HG02642 (cell line): ENCODE data around the gene CDK17.
"Not testable (repeated sequence)": the region's sequence is repeated elsewhere in the genome, so short reads cannot be mapped to it uniquely, and the experiment has no call there.

Experiments used
- ATAC-seq: cut with Tn5 transposase; IDR thresholded peaks from one replicate; pipeline ENCODE4 v1.9.1; 2021; ENCODE audit warnings: mild to moderate bottlenecking; ENCODE audit not compliant: unreplicated experiment, poor library complexity

CDK17 gene

DNA sequence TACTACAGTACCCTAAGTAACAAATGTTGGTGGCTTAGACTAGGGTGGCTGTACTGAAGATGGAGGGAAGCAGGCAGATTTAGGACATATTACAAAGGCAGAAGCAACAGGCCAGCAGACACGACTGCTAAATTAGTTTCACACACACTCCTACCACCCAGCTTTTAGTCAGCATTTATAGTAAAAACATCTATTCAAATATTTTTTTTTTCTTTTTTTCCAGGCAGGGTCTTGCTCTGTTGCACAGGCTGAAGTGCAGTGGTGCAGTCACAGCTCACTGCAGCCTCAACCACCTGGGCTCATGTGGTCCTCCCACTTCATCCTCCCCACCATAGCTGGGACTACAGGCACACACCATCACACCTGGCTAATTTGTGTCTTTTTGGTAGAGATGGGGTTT lies 72.9 kb downstream of the CDK17 start:
- ATAC-seq = peak; percentile 92

DNA sequence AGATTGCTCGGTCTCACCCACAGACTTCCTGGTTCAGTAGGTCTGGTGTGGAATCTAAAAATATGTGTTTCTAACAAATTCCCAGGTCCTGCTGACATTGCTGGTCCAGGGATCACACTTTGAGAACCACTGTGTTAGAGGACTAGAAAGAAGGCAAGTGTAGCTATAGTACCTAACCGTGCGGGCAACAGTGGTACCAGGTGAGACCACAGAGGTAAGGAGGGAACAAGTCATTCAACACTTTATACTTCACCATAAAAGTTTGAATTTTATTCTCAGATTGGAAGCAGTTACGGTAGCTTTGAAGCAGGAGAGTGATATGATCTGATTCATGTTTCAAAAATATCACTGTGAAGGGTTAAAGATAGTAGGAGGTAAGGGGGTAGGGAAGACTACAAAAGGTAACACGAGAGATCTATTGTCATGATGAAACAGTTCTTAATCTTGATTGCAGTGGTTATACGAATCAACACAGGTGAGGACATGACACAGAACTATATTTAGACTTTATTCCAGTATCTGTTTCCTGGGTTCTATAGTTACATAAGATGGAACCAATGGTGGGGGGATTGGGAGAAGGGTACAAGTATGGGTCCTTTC lies 73.5 kb downstream of the CDK17 start:
- no peak for ATAC-seq

DNA sequence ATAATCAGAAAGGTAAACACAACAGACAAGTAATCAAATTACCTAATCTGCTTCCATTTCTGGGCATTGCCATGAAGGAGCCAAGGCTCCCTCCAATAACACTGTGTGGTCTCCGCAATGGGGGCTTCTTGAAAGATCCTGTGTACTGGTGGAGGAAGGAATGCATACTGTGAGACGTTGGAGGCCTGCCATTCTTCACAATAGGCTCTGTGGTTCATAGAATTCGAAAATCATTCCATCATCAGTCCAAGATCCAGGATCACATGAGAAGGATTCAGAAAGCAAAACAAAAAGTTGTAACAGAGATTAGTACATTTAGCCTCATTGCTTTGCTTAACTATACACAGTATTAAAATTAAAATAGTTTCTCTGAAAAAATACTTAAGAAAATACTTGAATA lies 76.3 kb downstream of the CDK17 start:
- no peak for ATAC-seq

DNA sequence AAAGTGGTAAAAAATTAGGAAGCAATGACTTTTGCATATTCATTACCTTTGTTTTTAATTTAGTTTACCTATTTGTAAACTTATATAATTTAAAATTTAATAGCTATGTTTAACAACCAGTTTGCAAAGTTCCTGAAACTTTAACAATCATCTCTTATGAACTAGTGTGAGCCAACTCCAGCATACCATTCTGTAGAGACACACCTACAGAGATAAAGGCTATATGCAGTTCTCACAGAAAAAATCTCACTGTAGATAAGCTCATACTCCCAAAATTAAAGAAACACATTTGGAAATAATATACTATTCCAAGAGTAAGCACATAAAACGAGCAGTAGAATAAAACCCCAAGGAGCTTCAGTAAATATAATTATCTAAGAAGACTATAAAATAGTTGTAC lies 77.5 kb downstream of the CDK17 start:
- ATAC-seq = no peak

DNA sequence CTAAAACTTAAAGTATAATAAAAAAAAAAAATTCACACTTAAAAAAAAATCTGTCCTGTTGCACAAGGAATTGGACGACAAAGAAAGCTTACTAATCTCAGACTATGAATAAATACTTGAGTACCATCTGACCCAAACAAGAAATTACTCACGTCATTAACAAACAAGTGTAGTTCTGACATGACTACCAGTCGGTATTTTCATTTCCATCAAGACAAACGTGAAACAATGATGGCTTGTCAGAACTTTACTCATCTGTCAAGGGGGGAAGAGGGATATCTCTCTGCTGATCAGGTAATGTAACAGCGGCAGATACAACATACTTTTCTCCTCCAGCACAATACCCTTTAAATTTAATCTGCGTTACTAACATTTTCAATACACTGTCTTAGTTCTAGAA lies 78.3 kb downstream of the CDK17 start:
- ATAC-seq = no peak

DNA sequence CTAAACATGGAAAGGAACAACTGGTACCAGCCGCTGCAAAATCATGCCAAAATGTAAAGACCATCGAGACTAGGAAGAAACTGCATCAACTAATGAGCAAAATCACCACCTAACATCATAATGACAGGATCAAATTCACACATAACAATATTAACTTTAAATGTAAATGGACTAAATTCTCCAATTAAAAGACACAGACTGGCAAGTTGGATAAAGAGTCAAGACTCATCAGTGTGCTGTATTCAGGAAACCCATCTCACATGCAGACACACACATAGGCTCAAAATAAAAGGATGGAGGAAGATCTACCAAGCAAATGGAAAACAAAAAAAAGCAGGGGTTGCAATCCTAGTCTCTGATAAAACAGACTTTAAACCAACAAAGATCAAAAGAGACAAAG lies 82.4 kb downstream of the CDK17 start:
- not testable (repeated sequence) for ATAC-seq

DNA sequence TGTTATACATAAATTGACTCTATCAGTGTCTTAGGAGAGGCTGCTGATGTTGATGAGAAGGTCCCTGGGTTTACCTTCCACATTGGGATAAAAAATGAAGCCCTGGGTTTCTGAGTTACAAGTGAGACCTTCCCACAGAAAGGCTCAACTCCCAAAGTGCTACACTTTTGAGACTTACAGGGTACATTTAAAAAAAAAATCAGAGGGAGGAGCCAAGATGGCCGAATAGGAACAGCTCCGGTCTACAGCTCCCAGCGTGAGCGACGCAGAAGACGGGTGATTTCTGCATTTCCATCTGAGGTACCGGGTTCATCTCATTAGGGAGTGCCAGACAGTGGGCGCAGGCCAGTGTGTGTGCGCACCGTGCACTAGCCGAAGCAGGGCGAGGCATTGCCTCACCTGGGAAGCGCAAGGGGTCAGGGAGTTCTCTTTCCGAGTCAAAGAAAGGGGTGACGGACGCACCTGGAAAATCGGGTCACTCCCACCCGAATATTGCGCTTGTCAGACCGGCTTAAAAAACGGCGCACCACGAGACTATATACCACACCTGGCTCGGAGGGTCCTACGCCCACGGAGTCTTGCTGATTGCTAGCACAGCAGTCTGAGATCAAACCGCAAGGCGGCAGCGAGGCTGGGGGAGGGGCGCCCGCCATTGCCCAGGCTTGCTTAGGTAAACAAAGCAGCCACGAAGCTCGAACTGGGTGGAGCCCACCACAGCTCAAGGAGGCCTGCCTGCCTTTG lies 84.3 kb downstream of the CDK17 start:
- ATAC-seq = not testable (repeated sequence)

DNA sequence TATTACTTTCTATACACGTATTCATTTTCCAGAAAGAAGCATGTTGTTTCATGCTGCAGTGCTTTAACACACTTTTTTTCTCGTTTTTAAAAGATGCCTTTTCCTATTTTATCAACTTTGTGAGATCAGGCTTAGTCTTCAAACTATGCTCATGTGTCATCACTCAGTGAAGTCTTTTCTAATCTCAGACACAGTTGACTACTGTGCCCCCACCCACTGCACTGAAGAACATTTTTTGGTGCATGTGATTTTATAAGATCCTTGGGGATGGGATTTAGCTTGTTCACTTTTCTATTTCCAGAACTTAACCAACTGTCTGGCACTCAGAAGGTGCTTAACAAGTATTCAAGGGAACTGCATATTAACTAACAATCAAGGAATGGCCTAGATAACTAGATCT lies 85.5 kb downstream of the CDK17 start:
- ATAC-seq = no peak

DNA sequence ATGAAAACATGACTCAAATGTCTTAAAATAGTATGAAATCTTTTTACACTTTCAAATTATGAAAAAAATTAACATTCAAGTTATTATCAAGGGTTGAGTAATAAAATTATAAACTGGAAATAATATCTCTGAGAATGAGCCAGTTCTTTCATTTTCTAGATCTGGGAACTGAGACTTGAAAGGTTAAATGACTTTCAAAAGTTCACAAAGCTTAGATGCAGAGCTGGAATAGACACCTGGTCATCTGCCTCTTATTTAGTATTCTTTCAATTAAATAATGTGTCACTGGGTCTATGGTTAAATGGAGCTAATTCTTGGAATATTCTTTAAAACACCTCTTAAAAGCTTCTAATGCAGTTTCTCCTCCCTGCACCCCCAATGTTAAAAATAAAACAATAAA lies 86.6 kb downstream of the CDK17 start:
- ATAC-seq = no peak

DNA sequence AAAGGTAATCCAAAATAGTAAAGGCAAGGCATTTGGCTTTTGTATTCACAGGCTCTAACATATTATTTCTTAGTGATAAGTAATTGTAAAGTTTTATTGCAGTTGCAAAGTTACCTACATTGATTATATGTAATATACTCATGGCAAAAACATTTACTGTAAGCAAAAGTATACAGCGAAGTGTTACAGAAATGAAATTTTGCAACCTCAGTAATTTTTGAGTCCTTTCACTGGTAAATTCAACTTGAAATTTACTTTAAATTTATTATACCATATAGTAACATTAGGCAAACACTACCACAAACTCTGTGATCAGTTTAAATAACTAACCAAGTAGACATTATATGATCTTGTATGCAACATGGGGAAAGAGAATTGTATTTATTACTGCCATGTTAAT lies 89.0 kb downstream of the CDK17 start:
- no peak for ATAC-seq

DNA sequence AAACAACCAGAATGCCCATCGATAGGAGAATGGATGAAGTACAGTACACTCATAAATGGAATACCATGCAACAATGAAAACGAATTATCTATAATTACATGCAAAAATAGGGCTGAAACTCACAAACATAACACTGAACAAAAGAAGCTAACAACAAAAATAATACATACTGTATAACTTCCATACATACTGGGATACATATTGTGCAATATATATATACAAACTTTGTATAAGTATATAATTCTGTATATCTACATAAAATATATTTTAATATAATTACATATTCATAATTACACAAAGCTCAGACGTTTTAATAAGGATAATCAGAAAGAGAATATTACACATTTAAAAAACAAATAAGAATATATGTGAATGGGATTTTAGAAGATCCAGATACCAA lies 90.2 kb downstream of the CDK17 start:
- ATAC-seq = no peak

DNA sequence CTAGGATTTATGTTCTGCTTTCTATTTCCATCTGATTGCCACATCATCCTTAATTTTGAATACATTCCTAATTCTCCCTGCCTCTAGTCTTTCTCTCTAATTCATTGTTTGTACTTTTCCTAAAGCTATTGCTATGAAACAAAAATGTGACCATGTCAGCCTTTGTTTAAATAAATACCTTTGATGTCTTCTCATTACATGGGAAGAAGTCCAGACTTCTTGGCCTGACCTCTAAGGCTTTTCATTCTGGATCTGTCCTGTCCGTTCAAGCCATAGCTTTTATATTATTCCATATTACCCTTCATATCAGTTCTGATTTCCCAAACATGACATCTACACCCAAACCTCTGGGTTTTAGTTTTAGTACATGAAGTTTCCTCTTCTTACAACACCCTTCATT lies 91.4 kb downstream of the CDK17 start:
- ATAC-seq = no peak

DNA sequence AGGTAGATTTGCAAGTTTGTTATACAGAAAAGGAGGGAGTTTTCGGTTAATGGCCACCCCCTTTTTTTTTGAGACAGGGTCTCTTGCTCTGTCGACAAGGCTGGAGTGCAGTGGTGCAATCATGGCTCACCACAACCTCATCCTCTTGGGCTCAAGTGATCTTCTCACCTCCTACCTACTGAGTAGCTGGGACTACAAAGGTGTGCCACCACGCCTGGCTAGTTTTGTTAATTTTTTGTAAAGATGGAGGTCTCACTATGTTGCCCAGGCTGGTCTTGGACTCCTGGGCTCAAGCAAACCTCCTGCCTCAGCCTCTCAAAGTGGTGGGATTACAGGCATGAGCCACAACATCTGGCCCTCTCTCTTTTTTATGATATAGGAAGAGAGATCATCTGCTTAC lies 94.6 kb downstream of the CDK17 start:
- no peak for ATAC-seq

DNA sequence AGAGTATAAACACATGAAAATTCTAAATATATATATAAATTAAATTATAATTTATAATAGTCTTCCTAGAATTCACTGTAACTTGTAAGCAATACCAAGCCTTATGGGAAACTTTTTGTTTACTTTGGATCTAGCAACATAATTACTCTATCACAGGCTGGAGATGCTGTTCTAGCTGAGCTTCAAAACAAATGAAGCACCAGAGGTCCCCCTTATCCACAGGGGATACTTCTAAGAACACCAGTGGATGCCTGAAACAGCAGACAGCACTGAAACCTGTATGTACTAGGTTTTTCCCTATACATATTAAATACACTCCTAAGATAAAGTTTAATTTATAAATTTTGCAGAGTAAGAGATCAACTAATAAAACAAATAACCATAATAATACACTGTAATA lies 96.6 kb downstream of the CDK17 start:
- ATAC-seq = no peak

DNA sequence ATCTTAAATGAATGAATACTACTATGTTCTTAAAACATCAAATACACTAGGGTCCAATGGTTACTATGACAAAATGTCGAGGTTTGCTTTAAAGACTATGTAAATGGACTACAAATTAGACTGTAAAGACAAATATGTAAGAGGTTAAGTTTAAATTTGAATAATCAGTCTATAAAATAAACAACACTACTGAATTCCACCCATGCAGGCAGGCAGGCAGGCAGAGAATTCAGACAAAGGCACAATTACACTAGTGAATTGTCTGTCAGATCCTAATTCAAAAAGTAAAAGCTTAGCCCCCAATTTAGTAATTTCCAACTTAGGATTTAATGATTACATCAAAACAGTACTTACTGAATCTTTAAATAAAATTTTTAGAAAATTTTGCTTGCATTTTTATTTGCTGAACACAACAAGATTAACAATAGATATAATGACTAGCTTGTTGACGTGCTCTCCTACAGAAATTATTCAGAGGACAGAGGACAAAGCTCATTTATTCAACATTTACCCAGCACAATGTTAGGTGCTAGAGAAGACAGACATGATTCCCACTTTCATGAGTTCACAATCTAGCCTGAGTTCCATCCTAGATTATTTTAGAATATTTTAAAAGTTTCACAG lies 97.4 kb downstream of the CDK17 start:
- ATAC-seq = no peak

DNA sequence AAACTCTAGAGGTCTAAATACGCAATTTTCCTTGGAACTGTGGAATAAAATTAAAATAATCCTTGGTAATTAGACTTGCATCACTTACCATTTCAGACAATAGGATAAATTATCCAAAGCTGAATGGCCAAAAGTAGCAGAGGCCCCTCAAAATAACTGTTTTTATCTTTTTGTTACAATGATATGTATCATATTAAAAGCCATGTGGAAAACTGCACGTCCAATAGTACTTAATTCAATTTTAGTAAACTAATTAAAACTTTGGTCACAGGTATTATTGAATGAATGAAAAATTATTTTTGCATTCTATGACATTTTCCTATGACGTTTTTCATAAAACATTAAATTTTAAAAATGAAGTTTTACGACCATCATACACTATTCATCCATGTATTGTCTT lies 98.5 kb downstream of the CDK17 start:
- ATAC-seq = no peak

DNA sequence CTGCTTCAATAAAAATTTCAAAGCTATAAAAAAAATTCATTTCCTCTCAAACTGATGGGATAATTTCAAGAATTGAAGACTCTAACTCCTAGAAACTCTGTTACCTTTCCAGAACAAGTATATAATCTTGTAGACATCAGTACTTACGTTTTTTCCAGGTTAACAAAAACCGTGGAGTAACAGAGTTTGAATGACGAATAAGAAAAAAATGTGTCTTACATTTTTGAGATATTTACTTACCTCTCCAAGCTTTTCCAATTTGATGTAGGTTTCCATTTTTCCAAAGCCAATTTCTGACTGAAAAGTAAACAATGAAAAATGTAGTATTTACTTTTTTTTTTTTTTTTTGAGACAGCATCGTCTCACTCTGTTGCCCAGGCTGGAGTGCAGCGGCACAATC lies 100.2 kb downstream of the CDK17 start:
- no peak for ATAC-seq

DNA sequence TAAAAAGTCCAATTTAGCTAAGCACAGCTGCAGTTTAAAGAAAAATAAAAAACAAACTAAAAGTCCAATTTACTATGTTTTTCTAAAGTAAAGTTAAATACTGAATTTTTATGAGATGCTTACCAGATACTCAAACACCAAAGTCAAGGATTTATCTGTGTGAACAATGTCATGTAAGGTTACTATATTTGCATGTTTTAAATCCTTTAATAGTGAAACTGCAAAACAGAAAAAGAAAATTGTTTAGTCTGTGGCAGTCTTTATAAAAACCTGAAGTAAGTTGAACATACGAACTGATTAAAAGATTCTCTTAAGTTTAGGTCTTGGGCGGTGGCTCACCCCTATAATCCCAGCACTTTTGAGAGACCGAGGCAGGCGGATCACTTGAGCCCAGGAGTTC lies 102.7 kb downstream of the CDK17 start:
- ATAC-seq = no peak

DNA sequence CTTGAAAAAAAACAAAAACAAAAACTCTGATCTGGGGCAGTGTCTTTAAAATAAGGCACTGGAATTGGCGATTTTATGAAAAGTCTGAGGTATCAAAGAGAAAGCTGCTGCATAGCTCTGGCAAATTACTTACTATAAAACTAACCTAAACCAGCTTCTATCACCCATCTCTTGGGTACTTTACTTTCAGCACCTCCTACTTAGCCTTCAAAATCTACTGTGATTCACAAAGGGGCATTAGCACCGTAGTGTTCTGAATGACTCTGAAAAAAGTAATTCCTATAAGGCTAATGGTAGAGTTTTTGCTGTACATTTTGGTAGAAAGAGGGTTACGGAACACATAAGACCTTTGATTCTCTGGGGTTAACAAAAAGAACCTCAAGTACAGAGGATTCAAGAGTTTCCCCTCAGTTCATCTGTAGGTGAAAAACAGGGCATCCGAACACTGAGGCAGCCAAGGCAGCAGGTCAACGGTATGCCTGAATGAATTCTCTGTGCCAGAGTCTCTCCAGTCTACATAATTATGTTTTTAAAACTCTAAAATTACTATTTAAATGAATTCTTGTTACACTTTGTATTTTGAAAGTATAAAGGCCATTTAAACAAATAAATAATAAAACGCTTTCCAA lies 104.6 kb downstream of the CDK17 start:
- no peak for ATAC-seq

DNA sequence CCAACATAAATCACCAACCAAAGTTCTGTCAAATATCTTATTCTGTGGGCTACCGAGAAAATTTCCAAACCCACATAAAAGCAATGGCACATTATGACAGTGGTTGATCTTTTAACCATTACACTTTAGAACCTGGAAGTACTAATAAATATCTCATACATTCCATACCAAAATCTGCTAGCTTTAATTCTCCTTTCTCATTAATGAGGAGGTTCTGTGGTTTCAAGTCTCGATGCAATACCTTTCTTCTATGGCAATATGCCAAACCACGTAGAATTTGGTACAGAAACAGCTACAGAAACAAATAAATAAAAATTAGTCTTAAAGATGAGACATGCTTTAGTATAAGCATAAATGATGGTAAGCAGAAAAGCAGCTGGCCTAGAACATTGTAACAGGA lies 105.4 kb downstream of the CDK17 start:
- ATAC-seq = no peak

DNA sequence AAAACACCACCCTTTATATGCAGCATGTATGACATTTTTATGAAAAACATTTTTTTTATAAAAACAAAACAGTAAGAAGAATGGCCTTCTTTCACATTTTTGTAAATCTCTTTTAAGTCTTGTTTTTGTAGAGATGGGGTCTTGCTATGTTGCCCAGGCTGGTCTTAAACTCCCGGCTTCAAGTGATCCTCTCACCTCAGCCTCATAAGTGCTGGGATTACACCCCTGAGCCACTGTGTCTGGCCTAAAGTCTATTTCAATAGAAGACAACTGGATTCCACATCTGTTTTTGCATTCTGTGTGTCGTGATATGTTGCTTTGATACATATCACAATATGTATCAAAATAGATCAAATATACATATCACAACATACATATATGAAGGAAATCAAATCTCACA lies 107.1 kb downstream of the CDK17 start:
- no peak for ATAC-seq
